ENCODE results near the gene SLFNL1.

Gene SLFNL1

GRCh38 chr1:40981691-40982448, 39.7 kb downstream of the SLFNL1 start:
- no peak for DNase-seq (ENCODE audit: low read depth, low spot score)
- H3K4me3 ChIP-seq (ENCODE audit: low read depth, low read length), result peak overlapping the region; percentile 6
- TF ChIP-seq CTCF (IDR thresholded peaks at IDR 0.05; ENCODE audit: low read depth, low read length), result no peak
- in situ Hi-C loops (cut with HindIII; ENCODE audit: low sequenced_read_pairs), result no loop called here

- H3K4me3 ChIP-seq (ENCODE audit: low read depth, low read length), result peak overlapping the region; percentile 64
- in situ Hi-C loops (cut with HindIII; ENCODE audit: low sequenced_read_pairs), result no loop called here
- TF ChIP-seq CTCF (IDR thresholded peaks at IDR 0.05; ENCODE audit: low read depth, low read length), result no peak
- DNase-seq (ENCODE audit: low read depth, low spot score), result peak; percentile 22
Measured at GRCh38 chr1:40980453-40981121, 40.9 kb downstream of the SLFNL1 start.

GRCh38 chr1:40980068-40980452, 41.5 kb downstream of the SLFNL1 start:
- peak overlapping the region; percentile 64 for H3K4me3 ChIP-seq (ENCODE audit: low read depth, low read length)
- in situ Hi-C loops (cut with HindIII; ENCODE audit: low sequenced_read_pairs), result no loop called here
- TF ChIP-seq CTCF (IDR thresholded peaks at IDR 0.05; ENCODE audit: low read depth, low read length), result no peak
- no peak for DNase-seq (ENCODE audit: low read depth, low spot score)

GRCh38 chr1:40979241-40980067, 42.1 kb downstream of the SLFNL1 start, which contains the start of gene CTPS1:
CTPS1 (plus strand) TSS chr1:40979696; CDS start chr1:40983291, 3,595 bp downstream.
- in situ Hi-C loops (cut with HindIII; ENCODE audit: low sequenced_read_pairs), result no loop called here
- DNase-seq (ENCODE audit: low read depth, low spot score), result peak; percentile 95
- peak within 1 kb of the TSS; percentile 64 for H3K4me3 ChIP-seq (ENCODE audit: low read depth, low read length)
- peak; percentile 27 for TF ChIP-seq CTCF (IDR thresholded peaks at IDR 0.05; ENCODE audit: low read depth, low read length)

- in situ Hi-C loops (cut with HindIII; ENCODE audit: low sequenced_read_pairs), result no loop called here
- peak overlapping the region; percentile 64 for H3K4me3 ChIP-seq (ENCODE audit: low read depth, low read length)
- DNase-seq (ENCODE audit: low read depth, low spot score), result no peak
- TF ChIP-seq CTCF (IDR thresholded peaks at IDR 0.05; ENCODE audit: low read depth, low read length), result no peak
Measured at GRCh38 chr1:40978886-40979240, 42.7 kb downstream of the SLFNL1 start.

- DNase-seq (ENCODE audit: low read depth, low spot score), result no peak
- TF ChIP-seq CTCF (IDR thresholded peaks at IDR 0.05; ENCODE audit: low read depth, low read length), result no peak
- in situ Hi-C loops (cut with HindIII; ENCODE audit: low sequenced_read_pairs), result no loop called here
- no peak overlapping the region for H3K4me3 ChIP-seq (ENCODE audit: low read depth, low read length)
Measured at GRCh38 chr1:40977716-40978115, 43.8 kb downstream of the SLFNL1 start.

Measured in astrocyte of the spinal cord (primary cell).